Heart left ventricle (tissue), 16 donors: ENCODE measurements around the gene CABYR. TPM values are rescaled to one million over a fixed set of nuclear protein-coding genes. Genes with fewer than 3 reads are reported as not detected.
A peak's percentile ranks its signal among the peaks of the same experiment; 100 is the strongest.

Experiments used
- ATAC-seq, 4 donors: fragments of 200-7000 bp; cut with Tn5 transposase; one replicate each; pipeline ENCODE4 v1.9.1; 2020 to 2022; ENCODE audit warnings: moderate library complexity in 4 of 4, mild to moderate bottlenecking in 3 of 4, moderate number of reproducible peaks in 1 of 4
- DNase-seq, 5 donors: peaks; one replicate each; pipeline ENCODE4 v3.0.0-alpha.2; 2020
- H3K27ac ChIP-seq, 12 donors: fragments of 200-600 bp; sonication (generic) in 4 of 12; one replicate each; pipeline versions ENCODE4 v1.5.0 to v1.8.0; 2016 to 2022; ENCODE audit warnings: mild to moderate bottlenecking in 2 of 12
- H3K27me3 ChIP-seq, 9 donors: fragments of 200-600 bp; sonication (generic) in 2 of 9; one replicate each; pipeline versions ENCODE4 v1.5.1 to v1.8.0; 2016 to 2022; ENCODE audit warnings: mild to moderate bottlenecking in 3 of 9
- H3K36me3 ChIP-seq, 9 donors: fragments of 200-600 bp; sonication (generic) in 2 of 9; one replicate each; pipeline versions ENCODE4 v1.5.0 to v1.8.0; 2018 to 2022; ENCODE audit warnings: mild to moderate bottlenecking in 2 of 9
- H3K4me1 ChIP-seq, 12 donors: fragments of 200-600 bp; sonication (generic) in 4 of 12; one replicate each; pipeline versions ENCODE4 v1.5.0 to v1.8.0; 2016 to 2022; ENCODE audit warnings: mild to moderate bottlenecking in 3 of 12
- H3K4me3 ChIP-seq, 12 donors: fragments of 200-600 bp; sonication (generic) in 4 of 12; one replicate each; pipeline versions ENCODE4 v1.5.0 to v1.8.0; 2017 to 2022; ENCODE audit warnings: mild to moderate bottlenecking in 9 of 12, moderate library complexity in 4 of 12
- H3K9me3 ChIP-seq, 12 donors: fragments of 200-600 bp; sonication (generic) in 4 of 12; one replicate each; pipeline versions ENCODE4 v1.5.0 to v1.8.0; 2016 to 2022; ENCODE audit warnings: mild to moderate bottlenecking in 1 of 12
- POLR2A ChIP-seq, 2 donors: fragments of 450-650 bp; IDR thresholded peaks; one replicate each; pipeline ENCODE4 v1.6.1; 2017; ENCODE audit warnings: antibody characterized with exemption in 2 of 2, mild to moderate bottlenecking in 2 of 2, moderate library complexity in 2 of 2
- WGBS, 4 donors: extraction: QIAGEN DNeasy Blood & Tissue Kit in 2 of 4; methylation state at CpG; one replicate each; pipeline versions ENCODE4 v1.1.5 to v1.1.7; 2013 to 2018; 5-methylcytosine and 5-hydroxymethylcytosine counted together
- intact Hi-C, 10 donors: fragments of 100-400 bp; cut with DNase I; formaldehyde crosslinking; loops; one replicate each; pipeline versions ENCODE4 v1.11.1 to v1.14.2; 2022
- polyA plus RNA-seq, 2 donors: library from polyadenylated mRNA; stranded (reverse); fragments of 200-250 nt; gene quantifications; one replicate each; pipeline ENCODE4 v1.2.3, GENCODE V29; 2013
- total RNA-seq, 9 donors: library from RNA; depleted of rRNA in 2 of 9; stranded (reverse); fragments of >200 nt in 2 of 9; fragmentation: NEBNext Ultra II Directional in 3 of 9; extraction: Animal tissue kit (Norgen Biotek cat#: 25700) in 3 of 9; gene quantifications; one replicate each; pipeline versions ENCODE4 v1.1.0 to v1.2.4, GENCODE V29; 2016 to 2023
- TF ChIP-seq, protein P1 (sequence below), 12 donors: fragments of 200-600 bp; sonication (generic) in 4 of 12; IDR thresholded peaks; one replicate each; pipeline versions ENCODE4 v1.5.0 to v1.8.0; 2018 to 2022; ENCODE audit warnings: antibody characterized with exemption in 12 of 12, mild to moderate bottlenecking in 5 of 12
- donor health status: ischemic (EF 13 %, LVEDD 7.1; RV severe dilation, severe dysfunction).
- donor health status: healthy with polysubstance abuse.
- donor health status: DM: no; HTN: yes; CAD: no.
- donor health status: DM: no; HTN: no; CAD: no.
- donor health status: ischemic (EF 25% LVEDD 6.9; RV normal size, moderate dysfunction).
- donor health status: ischemic (EF 25% LVEDD 5.7; RV mildly dilated, moderate dysfunction).
- donor health status: healthy.
- donor health status: DM: yes; HTN: yes; CAD: no.
- donor health status: ischemic (EF 35%, LVEDD 5.7; RV mildly dilated, moderate dysfunction).
- donor health status: nonischemic (EF 11% LVEDD 7.7; RV severe dilation, severe dysfunction).
- donor health status: DM: yes; HTN: yes; CAD: no.
- donor health status: PGD.
- donor health status: ischemic (EF 29% LVEDD 5.4; RV normal size, mild dysfunction).
- donor health status: nonischemic (EF 23%, LVEDD 6.1; RV moderate dilation, normal function).

Gene CABYR
- total and polyA plus RNA-seq, 11 donors: 0.10 to 1.0 (median 0.61) TPM; not detected in 4

DNA sequence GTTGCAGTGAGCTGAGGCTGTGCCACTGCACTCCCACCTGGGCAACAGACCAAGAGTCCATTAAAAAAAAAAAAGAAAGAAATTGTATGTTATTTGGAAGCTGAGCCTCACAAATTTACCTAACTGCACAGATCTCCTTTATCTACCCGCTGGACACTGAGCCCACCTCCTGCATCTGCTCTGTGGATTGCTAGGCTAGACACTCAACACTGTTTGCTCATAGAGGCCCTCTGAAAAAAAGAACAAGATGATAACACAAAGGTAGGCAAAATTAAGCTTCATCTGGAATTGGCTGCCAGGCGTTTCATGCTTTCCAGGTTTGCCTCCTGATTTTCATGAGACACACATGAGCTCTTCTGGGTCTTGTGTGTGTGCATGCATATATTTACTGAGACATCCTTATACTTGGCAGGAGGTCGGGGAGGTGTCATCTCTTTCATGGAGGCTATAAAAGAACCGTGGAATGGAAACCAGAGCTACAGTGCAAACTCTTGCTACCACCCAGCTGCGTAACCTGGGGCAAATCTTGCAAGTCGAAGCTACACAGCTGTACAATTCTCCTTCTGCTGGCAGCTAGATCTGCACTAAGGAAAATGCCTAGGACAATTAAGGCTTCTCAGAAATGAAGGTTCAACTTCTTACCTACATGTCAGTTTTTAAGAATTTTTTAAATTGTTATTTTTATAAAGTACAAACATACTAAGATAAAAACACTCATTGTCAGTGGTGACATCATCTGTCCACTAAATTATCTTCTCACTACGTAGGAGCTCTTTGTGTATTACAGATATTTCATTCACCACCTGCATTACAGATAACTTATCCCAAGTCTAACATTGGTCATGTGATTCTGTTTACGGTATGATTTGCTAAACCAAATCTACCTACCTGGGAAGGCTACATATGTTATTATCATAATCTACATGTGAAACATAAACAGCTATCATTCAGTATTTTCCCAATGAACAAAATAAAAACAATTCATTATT, 63.1 kb downstream of the CABYR start:
- TF ChIP-seq POLR2A (IDR thresholded peaks at IDR 0.05): no peak
- TF ChIP-seq, protein P1, sequence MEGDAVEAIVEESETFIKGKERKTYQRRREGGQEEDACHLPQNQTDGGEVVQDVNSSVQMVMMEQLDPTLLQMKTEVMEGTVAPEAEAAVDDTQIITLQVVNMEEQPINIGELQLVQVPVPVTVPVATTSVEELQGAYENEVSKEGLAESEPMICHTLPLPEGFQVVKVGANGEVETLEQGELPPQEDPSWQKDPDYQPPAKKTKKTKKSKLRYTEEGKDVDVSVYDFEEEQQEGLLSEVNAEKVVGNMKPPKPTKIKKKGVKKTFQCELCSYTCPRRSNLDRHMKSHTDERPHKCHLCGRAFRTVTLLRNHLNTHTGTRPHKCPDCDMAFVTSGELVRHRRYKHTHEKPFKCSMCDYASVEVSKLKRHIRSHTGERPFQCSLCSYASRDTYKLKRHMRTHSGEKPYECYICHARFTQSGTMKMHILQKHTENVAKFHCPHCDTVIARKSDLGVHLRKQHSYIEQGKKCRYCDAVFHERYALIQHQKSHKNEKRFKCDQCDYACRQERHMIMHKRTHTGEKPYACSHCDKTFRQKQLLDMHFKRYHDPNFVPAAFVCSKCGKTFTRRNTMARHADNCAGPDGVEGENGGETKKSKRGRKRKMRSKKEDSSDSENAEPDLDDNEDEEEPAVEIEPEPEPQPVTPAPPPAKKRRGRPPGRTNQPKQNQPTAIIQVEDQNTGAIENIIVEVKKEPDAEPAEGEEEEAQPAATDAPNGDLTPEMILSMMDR (IDR thresholded peaks at IDR 0.05): no peak
- Histone ChIP-seq H3K27ac (peak overlapping the region in 4 of 12 donors; percentile 25 to 50 (median 47)), H3K36me3 (no peaks in the 10 kb centered on the region), H3K27me3 (no peaks in the 10 kb centered on the region), H3K4me3 (no peak overlapping the region), H3K4me1 (peaks cover 0 to 31% (median 12%) of the 10 kb centered on the region in 12 donors), H3K9me3 (no peaks in the 10 kb centered on the region)
- ATAC-seq: peak in 1 of 4 donors; percentile 7
- WGBS, 4 donors: 77 to 82% (median 80%) methylated on average over 8 of the region's 8 CpGs
- no peak for DNase-seq
- intact Hi-C loops: no loop called here

DNA sequence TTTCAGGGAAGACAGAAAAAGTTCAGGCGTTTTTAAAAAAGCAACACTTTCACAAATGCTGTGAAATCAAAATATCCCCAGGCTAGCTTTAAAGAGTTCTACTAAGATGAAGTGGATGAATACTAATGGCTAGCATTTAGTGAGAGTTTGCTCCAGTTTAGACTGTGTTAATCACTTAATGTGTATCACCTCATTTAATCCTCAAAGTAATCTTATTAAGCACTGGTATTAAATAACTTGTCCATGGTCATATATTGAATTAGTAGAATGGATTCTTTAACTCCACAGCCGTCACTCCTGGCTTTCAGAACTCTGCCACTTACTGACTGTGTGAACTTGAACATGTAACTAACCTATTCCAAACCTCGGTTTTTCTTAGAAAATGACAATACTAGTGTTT, 66.0 kb downstream of the CABYR start:
- TF ChIP-seq POLR2A (IDR thresholded peaks at IDR 0.05): no peak
- TF ChIP-seq, protein P1 (IDR thresholded peaks at IDR 0.05): no peak
- ATAC-seq (no peak), DNase-seq (no peak)
- H3K9me3 ChIP-seq: peaks cover 0 to 6% (median 0%) of the 10 kb centered on the region in 12 donors
- H3K4me3 ChIP-seq: no peak overlapping the region
- no peak overlapping the region for H3K27ac ChIP-seq
- peaks cover 0 to 21% (median 12%) of the 10 kb centered on the region in 12 donors for H3K4me1 ChIP-seq
- H3K27me3 ChIP-seq: no peaks in the 10 kb centered on the region
- WGBS, 4 donors: 91 to 97% (median 94%) methylated on average over 3 of the region's 3 CpGs
- intact Hi-C loops: no loop called here
- H3K36me3 ChIP-seq: no peaks in the 10 kb centered on the region

DNA sequence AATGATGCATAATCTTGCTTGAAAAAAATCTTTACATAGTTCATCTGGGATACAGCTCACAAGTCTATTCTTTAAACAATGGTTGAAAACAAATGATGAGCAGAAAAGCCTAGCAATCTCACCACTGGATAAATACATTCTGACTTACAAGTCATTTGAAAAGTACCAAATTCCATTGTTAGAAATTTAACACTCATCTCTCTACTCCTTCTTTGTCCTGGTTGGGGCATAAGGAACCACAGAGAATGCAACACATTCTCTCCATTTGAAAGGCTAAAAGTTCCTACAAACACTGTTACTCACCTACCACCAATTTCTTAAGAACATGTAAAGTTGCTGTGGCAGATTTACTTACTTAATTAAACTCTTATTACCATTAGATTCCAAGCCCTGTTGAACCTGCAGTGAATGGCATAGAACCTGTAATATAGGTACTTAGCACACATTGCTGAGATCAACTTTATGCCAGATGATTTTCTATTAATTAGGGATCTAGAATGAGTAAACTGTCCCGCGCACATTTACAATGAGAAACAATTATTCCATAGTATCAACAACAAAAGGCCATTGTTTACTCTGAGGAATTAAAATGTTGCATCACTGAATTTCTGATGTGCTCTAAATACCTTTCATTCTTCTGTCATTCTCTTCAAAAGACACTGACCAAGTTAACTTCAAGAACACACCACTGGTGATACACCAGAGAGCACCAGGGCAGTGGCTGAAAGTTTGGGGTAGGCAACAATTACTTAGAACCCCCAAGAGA, 69.6 kb downstream of the CABYR start:
- TF ChIP-seq, protein P1 (IDR thresholded peaks at IDR 0.05): no peak
- TF ChIP-seq POLR2A (IDR thresholded peaks at IDR 0.05): no peak
- Histone ChIP-seq H3K4me1 (peaks cover 0 to 13% (median 4%) of the 10 kb centered on the region in 12 donors), H3K4me3 (no peak overlapping the region), H3K27ac (no peak overlapping the region), H3K9me3 (peaks cover 0 to 6% (median 0%) of the 10 kb centered on the region in 12 donors), H3K36me3 (no peaks in the 10 kb centered on the region), H3K27me3 (no peaks in the 10 kb centered on the region)
- ATAC-seq (no peak), DNase-seq (no peak)
- intact Hi-C loops: no loop called here
- 45 to 70% (median 46%) methylated on average over 2 of the region's 2 CpGs for WGBS, 4 donors

DNA sequence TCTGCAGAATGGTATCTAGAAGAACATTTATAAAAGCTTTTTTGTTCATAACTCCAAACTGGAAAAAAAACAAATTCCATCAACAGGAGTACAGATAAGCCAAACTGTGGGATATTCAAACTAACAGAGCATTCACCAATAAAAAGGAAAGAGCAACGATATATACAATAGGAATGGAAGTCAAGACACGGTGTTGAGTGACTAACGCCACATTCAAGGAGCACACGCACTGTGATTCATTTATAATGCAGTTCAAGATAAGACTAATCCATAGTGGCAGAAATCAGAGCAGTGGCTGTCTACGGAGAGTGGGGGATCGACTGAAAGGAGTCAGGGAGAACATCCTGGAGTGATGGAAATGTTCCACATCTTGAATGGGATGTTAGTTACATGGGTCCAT, 70.7 kb downstream of the CABYR start:
- no peak overlapping the region for H3K4me3 ChIP-seq
- TF ChIP-seq, protein P1 (IDR thresholded peaks at IDR 0.05): no peak
- no peak for TF ChIP-seq POLR2A (IDR thresholded peaks at IDR 0.05)
- DNase-seq (no peak), ATAC-seq (no peak)
- 73 to 92% (median 76%) methylated on average over 6 of the region's 6 CpGs for WGBS, 4 donors
- H3K9me3 ChIP-seq: peaks cover 0 to 6% (median 0%) of the 10 kb centered on the region in 12 donors
- intact Hi-C loops: no loop called here
- H3K27me3 ChIP-seq: no peaks in the 10 kb centered on the region
- H3K4me1 ChIP-seq: peaks cover 0 to 24% (median 15%) of the 10 kb centered on the region in 12 donors
- H3K36me3 ChIP-seq: no peaks in the 10 kb centered on the region
- no peak overlapping the region for H3K27ac ChIP-seq
